WTC11 (cell line): ENCODE results near the gene KCNC3. TPM values are rescaled to one million over a fixed set of nuclear protein-coding genes. Genes with fewer than 3 reads are reported as not detected.

Experiments
- AFF4 ChIP-seq: sonication (generic); formaldehyde crosslinking; IDR thresholded peaks from 2 replicates; pipeline ENCODE4 v1.8.1; 2023; ENCODE audit warnings: mild to moderate bottlenecking, missing genetic modification reagents, borderline replicate concordance
- AR ChIP-seq: fragments of 250-450 bp; sonication (Bioruptor Pico); IDR thresholded peaks from 2 replicates; pipeline ENCODE4 v1.9.0; 2021; ENCODE audit warnings: mild to moderate bottlenecking
- E2F4 ChIP-seq: sonication (generic); formaldehyde crosslinking; IDR thresholded peaks from 2 replicates; pipeline ENCODE4 v1.8.1; 2022; ENCODE audit warnings: low read depth, mild to moderate bottlenecking, moderate library complexity, missing genetic modification reagents, borderline replicate concordance
- GABPB1 ChIP-seq: sonication (generic); formaldehyde crosslinking; IDR thresholded peaks from 2 replicates; pipeline ENCODE4 v1.8.1; 2023; ENCODE audit warnings: mild to moderate bottlenecking, missing genetic modification reagents
- NR1H2 ChIP-seq: sonication (generic); formaldehyde crosslinking; IDR thresholded peaks from 2 replicates; pipeline ENCODE4 v1.9.0; 2021; ENCODE audit warnings: mild to moderate bottlenecking, moderate library complexity, missing genetic modification reagents
- PRRX2 ChIP-seq: fragments of 250-450 bp; sonication (Bioruptor Pico); IDR thresholded peaks from 2 replicates; pipeline ENCODE4 v1.8.0; 2021; ENCODE audit warnings: mild to moderate bottlenecking
- RORB ChIP-seq: fragments of 250-450 bp; sonication (Bioruptor Pico); IDR thresholded peaks from 2 replicates; pipeline ENCODE4 v1.9.0; 2021; ENCODE audit warnings: mild to moderate bottlenecking
- USF2 ChIP-seq: sonication (generic); formaldehyde crosslinking; IDR thresholded peaks from 2 replicates; pipeline ENCODE4 v1.8.1; 2023; ENCODE audit warnings: mild to moderate bottlenecking, missing genetic modification reagents, moderate library complexity
- ZBTB21 ChIP-seq: sonication (generic); formaldehyde crosslinking; IDR thresholded peaks from 2 replicates; pipeline ENCODE4 v1.8.1; 2023; ENCODE audit warnings: mild to moderate bottlenecking, missing genetic modification reagents, borderline replicate concordance
- ZNF317 ChIP-seq: sonication (generic); formaldehyde crosslinking; IDR thresholded peaks from 2 replicates; pipeline ENCODE4 v1.8.1; 2023; ENCODE audit warnings: low read depth, mild to moderate bottlenecking, moderate library complexity, missing genetic modification reagents, borderline replicate concordance
- ZNF425 ChIP-seq: fragments of 250-450 bp; sonication (Bioruptor Pico); conservative IDR thresholded peaks from 2 replicates; pipeline ENCODE4 v1.9.0; 2021; ENCODE audit warnings: mild to moderate bottlenecking
- total RNA-seq: library from RNA; stranded (reverse); gene quantifications from 3 replicates; pipeline ENCODE4 v1.2.3, GENCODE V29; 2021
- TF ChIP-seq, protein P1 (sequence below): sonication (generic); formaldehyde crosslinking; conservative IDR thresholded peaks from 2 replicates; pipeline ENCODE4 v1.8.1; 2022; ENCODE audit warnings: mild to moderate bottlenecking, missing genetic modification reagents
- TF ChIP-seq, protein P2 (sequence below): sonication (generic); formaldehyde crosslinking; conservative IDR thresholded peaks from 2 replicates; pipeline ENCODE4 v1.8.1; 2023; ENCODE audit warnings: mild to moderate bottlenecking, low read depth, missing genetic modification reagents, moderate library complexity
- TF ChIP-seq, protein P3 (sequence below): fragments of 200-600 bp; IDR thresholded peaks from 2 replicates; pipeline ENCODE4 v1.8.0; 2022; ENCODE audit warnings: antibody characterized with exemption
- TF ChIP-seq, protein P4 (sequence below): sonication (generic); formaldehyde crosslinking; IDR thresholded peaks from 2 replicates; pipeline ENCODE4 v1.8.0; 2022; ENCODE audit warnings: mild to moderate bottlenecking, missing genetic modification reagents
- TF ChIP-seq, protein P5 (sequence below): sonication (generic); formaldehyde crosslinking; IDR thresholded peaks from 2 replicates; pipeline ENCODE4 v1.8.0; 2022; ENCODE audit warnings: mild to moderate bottlenecking, missing genetic modification reagents

Gene KCNC3
- total RNA-seq, 1 experiment from 2014 or later: 8.5 TPM

DNA sequence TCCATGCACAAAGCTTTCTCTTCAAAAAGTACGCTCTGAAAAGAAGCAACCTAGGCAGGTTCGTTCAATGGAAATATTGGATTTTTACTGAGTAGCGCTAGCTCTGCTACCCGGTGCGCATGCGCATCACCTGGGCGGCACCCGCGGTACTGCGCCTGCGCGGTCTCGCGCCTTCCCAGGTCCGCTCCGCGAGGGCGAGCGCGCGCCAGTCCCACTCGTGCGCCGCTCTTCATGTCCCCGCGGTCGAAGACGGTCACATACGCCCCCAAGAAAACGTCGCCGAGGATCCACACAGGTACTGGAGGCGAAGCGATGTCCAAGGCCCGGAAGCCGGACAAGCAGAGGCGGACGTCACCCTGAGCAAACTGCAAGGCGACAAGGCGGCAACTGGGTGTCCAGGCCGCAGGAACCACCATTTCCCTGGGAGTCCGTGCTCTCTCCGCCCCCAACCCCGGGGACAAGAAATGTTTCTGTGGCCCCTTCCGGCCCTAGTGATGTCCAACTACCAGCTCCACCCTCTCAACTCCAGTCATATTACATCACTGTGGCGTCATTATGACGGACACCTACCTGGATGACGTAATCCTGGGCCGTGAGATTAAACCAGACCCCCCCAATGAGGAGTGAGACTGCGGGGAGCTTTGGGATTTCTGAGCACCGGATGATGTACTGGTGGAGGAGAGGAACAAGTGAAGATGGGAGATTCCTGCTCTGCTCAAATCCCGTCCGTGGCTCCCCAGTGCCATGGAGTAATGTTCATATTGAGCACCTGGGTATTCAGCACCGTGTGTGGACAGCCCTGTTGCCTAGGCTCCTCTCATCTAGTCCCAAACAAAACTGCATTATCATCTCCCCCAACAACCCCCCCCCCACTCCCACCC, 4.8 kb upstream of the KCNC3 start (continued):
- no peak for TF ChIP-seq AR (CRISPR knock-in tag)
- 0 out of 2 replicates have a peak, but pooled peaks have one; percentile 54 for TF ChIP-seq NR1H2 (CRISPR knock-in tag)
- TF ChIP-seq, protein P1, sequence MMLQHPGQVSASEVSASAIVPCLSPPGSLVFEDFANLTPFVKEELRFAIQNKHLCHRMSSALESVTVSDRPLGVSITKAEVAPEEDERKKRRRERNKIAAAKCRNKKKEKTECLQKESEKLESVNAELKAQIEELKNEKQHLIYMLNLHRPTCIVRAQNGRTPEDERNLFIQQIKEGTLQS: no peak
- TF ChIP-seq GABPB1 (CRISPR knock-in tag): peak; percentile 40; the same call in 1 of the 2 replicates
- TF ChIP-seq, protein P2, sequence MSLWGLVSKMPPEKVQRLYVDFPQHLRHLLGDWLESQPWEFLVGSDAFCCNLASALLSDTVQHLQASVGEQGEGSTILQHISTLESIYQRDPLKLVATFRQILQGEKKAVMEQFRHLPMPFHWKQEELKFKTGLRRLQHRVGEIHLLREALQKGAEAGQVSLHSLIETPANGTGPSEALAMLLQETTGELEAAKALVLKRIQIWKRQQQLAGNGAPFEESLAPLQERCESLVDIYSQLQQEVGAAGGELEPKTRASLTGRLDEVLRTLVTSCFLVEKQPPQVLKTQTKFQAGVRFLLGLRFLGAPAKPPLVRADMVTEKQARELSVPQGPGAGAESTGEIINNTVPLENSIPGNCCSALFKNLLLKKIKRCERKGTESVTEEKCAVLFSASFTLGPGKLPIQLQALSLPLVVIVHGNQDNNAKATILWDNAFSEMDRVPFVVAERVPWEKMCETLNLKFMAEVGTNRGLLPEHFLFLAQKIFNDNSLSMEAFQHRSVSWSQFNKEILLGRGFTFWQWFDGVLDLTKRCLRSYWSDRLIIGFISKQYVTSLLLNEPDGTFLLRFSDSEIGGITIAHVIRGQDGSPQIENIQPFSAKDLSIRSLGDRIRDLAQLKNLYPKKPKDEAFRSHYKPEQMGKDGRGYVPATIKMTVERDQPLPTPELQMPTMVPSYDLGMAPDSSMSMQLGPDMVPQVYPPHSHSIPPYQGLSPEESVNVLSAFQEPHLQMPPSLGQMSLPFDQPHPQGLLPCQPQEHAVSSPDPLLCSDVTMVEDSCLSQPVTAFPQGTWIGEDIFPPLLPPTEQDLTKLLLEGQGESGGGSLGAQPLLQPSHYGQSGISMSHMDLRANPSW (CRISPR knock-in tag): no peak
- no peak; the same call in 1 of the 2 replicates for TF ChIP-seq AFF4 (CRISPR knock-in tag)
- no peak for TF ChIP-seq ZNF425 (CRISPR knock-in tag)
- TF ChIP-seq USF2 (CRISPR knock-in tag): no peak
- TF ChIP-seq ZBTB21 (CRISPR knock-in tag): peak; percentile 83; the same call in 1 of the 2 replicates
- no peak for TF ChIP-seq RORB (CRISPR knock-in tag)
- TF ChIP-seq E2F4: peak; percentile 66; the same call in 1 of the 2 replicates
- TF ChIP-seq, protein P3, sequence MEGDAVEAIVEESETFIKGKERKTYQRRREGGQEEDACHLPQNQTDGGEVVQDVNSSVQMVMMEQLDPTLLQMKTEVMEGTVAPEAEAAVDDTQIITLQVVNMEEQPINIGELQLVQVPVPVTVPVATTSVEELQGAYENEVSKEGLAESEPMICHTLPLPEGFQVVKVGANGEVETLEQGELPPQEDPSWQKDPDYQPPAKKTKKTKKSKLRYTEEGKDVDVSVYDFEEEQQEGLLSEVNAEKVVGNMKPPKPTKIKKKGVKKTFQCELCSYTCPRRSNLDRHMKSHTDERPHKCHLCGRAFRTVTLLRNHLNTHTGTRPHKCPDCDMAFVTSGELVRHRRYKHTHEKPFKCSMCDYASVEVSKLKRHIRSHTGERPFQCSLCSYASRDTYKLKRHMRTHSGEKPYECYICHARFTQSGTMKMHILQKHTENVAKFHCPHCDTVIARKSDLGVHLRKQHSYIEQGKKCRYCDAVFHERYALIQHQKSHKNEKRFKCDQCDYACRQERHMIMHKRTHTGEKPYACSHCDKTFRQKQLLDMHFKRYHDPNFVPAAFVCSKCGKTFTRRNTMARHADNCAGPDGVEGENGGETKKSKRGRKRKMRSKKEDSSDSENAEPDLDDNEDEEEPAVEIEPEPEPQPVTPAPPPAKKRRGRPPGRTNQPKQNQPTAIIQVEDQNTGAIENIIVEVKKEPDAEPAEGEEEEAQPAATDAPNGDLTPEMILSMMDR: no peak
- TF ChIP-seq, protein P4, sequence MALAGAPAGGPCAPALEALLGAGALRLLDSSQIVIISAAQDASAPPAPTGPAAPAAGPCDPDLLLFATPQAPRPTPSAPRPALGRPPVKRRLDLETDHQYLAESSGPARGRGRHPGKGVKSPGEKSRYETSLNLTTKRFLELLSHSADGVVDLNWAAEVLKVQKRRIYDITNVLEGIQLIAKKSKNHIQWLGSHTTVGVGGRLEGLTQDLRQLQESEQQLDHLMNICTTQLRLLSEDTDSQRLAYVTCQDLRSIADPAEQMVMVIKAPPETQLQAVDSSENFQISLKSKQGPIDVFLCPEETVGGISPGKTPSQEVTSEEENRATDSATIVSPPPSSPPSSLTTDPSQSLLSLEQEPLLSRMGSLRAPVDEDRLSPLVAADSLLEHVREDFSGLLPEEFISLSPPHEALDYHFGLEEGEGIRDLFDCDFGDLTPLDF (CRISPR knock-in tag): peak; percentile 91; the same call in 1 of the 2 replicates
- TF ChIP-seq ZNF317 (CRISPR knock-in tag): no peak
- no peak for TF ChIP-seq PRRX2
- TF ChIP-seq, protein P5, sequence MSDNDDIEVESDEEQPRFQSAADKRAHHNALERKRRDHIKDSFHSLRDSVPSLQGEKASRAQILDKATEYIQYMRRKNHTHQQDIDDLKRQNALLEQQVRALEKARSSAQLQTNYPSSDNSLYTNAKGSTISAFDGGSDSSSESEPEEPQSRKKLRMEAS (CRISPR knock-in tag): peak; percentile 98
